ENCODE data around the gene TSPAN18.

The TSPAN18 gene

DNA sequence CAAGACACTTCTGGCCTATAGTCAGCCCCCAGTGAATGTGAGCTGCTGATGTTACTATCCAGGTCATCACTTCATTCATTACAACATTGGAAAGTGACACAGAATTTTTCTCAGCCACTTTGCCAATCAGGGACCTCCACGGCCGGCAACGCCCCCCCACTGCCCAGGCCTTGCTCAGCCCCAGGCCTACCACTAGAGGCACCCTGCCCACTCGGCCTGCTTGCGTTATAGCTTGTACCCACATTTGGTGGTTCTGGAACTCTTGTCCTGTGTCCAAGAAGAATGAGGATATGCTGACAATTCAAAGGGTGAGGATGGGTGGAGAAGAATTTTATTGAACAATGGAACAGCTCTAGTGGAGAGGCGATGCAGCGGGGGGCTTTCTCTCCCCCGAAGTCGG, 96.2 kb downstream of the TSPAN18 start:
- DNase-seq (ENCODE audit: low read depth, low spot score) = no peak

DNA sequence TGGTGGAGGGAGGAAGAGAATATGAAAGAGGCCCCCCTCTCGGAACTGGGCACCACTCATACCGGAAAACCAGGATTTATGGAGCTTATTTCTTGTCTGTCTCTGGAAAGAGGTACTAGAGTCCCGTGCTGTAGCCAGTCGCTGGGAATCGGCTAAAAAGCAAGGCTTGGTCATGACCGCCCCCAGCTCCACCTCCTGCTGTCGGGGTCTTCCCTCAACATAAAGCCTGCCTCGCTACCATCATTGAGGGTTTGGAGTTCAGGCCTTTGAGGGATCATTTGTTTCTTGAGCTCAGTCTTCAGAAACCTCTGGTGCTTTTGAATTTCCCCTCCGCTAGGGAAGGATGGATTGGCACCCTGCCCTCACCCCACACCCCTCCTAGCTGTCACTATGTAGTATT, 97.1 kb downstream of the TSPAN18 start:
- DNase-seq (ENCODE audit: low read depth, low spot score) = no peak

DNA sequence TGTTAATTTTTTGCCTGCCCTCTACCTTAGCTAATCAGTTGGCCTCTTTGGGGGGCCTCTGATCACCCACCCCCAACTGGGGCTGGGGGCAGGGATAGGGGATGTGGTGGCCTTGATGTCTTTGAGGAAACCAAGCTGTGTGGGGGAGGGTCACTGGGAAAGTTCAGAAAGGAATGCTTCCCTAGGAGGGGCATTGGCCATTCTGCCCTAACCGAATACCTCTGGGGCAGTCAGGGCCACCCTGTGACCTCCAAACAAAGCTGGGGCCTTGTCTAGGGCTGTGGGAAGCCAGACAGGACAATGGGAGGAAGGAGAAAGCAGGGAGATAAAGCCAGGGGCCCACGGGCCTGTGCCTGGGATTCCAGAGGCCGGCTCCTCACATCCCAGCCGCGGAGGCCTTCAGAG, 97.5 kb downstream of the TSPAN18 start:
- DNase-seq (ENCODE audit: low read depth, low spot score) = peak; percentile 91

DNA sequence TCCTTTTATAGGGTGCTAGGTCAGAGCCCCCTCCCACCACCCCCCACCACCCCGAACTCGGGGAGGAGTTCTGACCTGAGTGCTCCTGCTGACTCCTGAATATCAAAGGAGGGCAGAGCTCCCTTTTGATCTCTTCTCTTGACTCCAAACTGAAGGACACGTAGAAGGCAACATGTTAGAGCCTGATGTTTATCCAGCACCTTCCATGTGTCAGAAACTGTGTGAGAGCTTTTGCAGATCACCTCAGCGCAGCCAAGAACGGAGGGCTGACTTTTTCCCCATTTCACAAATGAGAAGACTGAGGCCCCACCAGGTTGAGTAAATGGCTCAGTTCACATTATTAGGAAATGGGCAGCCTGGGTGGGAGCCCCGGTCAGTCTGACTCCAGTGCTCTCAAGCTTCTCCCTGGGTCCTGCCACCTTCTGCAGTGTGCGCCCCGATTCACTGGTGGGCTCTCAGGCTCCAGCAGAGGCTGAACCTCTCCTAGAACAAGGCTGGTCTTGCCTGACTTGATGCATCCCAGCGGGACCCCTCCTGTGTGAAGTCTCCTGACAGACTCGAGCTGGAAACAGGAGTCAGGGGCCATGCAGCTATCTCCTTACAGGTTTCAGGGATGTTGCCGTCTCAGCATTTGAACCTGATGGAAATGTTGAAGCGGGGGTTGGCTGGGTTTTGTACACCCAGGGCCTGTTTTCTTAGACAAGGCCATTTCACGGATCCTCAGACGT, 98.5 kb downstream of the TSPAN18 start:
- no peak for DNase-seq (ENCODE audit: low read depth, low spot score)

DNA sequence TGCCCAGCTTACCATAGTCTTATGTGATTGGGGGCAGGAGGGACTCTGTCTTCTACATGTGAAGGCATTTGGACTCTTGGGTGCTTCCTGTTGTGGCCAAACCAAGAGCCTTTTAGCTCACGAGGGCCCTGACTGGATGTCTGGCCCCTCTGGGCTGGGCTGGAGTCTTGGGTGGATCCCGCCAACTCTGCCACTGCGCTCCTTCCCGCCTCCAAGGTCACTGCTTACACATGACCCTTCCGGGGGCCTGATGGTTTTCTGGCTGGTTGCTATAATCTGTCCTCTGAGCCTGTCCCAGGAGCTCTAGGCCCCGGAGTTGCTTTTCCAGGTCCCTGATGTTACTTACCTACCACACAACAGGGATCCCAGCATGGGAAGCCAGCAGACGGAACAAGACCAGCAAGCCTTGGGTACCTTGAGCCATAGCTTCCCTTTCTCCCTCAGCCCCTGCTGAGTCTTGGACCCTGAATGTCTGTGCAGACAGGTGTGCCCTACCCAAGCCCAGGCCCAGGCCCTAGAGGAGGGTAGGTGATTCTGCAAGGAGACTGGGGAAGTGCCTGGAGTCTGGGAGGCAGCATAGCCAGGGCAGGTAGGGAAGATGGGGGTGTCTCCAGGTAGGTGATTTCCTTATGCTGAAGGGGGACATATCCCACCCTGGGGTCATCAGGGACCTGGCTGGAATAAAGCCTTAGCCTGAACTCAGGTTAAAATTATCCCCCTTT, 100.3 kb downstream of the TSPAN18 start:
- no peak for DNase-seq (ENCODE audit: low read depth, low spot score)

DNA sequence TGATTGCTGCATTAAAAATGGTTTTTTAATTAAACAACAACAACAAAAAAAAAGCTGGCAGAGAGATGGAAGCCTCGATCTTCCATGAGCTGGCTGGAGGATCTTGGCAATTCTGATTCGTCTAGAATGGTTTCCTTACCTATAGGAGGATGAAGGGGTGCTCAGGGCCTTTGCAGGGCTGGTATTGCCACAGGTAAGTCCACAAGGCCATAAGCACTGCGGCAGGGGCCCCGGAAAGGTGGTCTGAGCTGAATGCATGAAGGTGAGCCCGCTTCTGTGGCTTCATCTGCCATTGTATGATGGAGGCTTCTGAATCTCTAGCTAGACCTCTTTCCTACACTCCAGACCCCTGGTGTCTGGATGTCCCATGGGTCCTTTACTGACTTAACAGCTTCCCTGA, 101.5 kb downstream of the TSPAN18 start:
- no peak for DNase-seq (ENCODE audit: low read depth, low spot score)

DNA sequence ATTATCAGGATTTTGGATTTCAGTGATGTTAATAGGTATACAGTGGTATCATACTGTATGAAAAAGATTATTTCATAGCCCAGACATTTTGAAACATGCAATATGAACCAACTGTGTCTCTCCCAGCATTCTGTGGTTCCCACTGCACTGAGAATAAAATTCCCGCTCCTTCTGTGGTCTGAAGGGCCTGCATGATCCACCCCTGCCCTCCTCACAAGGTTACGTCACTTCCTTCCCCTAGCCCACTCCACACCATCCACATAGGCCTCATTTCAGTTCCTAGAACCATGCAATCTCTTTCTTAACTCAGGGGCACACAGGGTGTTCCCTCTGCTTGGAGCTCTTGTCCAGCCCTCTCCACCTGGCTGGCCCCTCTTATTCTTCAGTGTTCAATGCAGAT, 103.1 kb downstream of the TSPAN18 start:
- DNase-seq (ENCODE audit: low read depth, low spot score) = no peak

DNA sequence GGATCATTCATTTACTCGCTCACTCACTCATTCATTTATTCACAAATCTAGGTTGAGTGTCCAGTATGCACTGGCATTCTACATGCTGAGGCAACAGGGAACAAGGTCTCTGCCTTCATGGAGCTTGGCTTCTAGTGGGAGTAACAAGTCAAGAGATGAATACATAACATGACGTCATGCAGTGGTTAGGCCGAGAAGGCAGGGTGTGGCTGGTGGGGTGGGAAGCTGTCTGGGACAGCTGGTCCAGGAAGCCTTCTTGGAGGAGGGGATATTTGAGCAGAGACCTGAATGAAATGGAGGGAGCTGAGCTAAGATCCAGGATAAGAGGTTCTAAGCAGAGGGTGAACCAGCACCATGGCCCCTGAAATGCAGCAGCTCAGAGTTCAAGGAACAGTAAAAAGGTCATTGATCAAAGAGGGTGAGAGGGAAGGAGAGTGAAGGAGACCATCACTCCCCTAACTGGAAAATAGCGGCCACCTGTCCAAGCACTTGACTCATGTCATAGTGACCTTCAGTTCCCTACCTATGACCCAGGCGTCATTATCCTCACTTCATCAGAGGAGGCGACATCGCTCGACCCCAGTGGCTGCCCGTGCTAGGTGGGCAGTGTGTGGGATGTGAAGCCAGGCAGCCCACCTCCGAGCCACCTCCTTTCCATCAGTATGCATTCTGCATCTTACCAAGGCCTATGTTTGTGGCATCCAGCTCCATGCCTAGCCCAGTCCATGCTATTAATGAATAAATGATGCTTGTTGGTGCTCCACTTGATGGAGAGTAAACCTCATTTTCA, 105.0 kb downstream of the TSPAN18 start:
- DNase-seq (ENCODE audit: low read depth, low spot score) = no peak

DNA sequence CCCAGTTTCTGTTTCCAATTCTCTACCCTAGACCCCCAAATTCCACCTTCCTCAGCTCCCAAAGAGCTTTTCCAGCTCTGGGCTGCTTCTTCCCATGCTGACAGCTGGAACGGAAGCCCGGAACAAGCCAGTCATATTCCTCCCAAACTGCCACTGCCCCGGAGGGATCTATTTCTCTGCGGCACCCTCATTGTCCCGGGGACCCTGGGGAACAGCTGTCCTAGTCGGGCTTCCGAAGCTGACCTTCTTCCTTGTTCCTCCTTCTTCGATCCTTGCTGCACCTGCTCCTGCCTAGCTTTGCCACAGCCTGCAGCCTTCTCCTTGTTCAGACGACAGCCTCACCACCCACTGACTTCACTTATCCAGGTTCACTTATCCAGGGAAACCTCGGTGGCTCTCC, 105.7 kb downstream of the TSPAN18 start:
- DNase-seq (ENCODE audit: low read depth, low spot score) = no peak

DNA sequence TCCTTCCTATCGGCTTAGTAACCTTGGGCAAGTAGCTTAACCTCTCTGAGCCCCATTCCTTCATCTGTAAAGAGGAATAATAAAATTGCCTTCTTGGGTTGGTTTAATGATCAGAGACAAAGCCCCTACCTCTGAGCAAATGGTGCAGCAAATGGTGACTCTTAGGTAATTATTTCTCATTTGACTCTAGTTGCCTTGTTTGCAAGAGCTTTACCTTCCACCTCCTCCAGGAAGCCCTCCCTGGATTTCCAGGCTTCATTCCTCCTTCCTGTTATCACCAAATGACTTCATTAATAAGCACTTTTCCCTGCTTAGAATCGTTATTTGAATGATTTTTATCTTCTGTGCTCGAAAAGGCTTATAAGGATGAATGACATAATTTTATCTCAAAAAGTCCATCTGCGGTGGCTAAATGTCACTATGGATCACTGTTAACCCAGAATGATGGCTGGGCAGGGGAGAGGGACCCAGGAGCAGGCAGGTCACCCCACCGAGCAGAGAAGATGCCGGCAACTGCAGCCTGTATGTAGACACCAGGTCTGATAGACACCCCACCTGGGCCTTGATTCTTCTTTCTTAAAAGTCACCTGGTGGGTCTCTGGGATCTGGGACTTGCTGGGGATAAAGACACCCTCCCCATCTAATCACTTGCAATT, 106.6 kb downstream of the TSPAN18 start:
- no peak for DNase-seq (ENCODE audit: low read depth, low spot score)

DNA sequence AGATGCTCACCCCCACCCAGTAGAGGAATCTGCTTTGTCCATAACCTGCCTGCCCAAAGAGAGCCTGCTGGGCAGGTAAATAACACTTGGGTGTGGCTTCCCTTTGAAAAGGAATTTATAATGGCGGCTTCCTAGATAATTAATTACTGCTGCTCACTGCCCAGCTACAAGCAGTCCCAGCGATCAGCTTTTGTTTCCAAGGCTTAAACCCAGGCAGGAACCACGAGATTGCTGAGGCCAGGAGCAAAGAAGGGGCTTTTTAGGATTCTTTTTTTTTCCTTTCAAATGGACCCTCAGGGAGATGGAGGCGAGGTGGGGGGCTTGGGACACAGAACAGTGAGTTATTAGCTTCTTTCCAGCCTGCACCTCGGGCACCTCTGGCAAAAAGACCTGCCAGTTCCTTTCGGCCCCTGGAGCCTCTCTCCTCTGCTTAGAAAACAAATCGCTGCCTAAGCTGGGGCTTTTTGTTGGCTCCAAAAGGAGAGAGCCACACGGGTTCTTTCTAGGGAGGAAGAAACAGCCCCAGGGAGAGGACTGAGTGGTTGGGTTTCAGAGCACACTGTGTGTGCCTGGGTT, 107.2 kb downstream of the TSPAN18 start:
- DNase-seq (ENCODE audit: low read depth, low spot score) = no peak

DNA sequence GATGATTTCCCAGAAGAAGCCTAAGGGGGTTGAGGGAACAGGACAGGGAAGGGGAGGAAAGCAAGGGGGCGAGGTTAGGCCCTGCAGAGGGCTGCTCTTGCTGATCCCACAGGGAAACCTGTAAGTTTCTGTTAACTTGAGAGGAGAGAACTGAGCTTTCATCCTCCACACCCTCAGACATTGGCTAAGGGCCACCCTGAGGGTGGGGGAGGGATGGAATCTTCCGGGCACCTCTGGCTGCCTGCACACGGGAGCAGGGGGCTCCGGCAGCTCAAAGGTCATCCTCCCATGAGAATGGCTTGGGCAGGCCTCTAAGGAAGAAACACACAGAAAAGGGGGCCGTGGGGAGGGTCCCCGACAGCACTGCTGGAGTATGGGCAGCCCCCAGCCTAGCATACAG, 108.1 kb downstream of the TSPAN18 start:
- no peak for DNase-seq (ENCODE audit: low read depth, low spot score)

DNA sequence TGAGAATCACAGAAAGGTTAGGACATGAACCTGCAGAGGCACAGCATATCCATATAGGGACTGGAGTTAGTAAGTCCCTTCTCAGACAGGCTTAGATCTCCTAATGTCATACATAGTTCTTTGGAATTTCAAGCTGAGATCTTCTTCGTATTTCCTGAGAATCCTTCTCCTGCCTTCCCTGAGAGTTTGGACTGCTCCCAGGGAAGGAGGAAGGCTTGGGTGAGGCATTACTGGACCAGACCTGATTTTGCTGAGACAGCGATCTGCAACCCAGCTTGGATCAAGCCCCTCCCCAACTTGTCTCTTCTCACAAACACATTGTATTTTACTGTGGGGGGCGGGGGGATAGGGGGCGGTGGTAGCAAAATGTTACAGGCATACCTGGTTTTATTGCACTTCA, 108.5 kb downstream of the TSPAN18 start:
- DNase-seq (ENCODE audit: low read depth, low spot score) = no peak

DNA sequence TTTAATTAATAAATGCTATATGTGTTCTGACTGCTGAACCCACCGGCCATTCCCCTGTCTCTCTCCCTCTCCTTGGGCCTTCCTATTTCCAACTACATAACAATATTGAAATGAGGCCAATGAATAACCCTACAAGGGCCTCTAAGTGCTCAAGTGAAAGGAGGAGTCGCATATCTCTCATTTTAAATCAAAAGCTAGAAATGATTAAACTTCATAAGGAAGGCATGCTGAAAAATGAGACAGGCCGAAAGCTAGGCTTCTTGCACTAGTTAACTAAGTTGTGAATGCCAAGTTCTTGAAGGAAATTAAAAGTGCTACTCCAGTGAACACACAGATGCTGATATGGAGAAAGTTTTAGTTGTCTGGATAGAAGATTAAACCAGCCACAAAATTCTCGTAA, 109.2 kb downstream of the TSPAN18 start:
- no peak for DNase-seq (ENCODE audit: low read depth, low spot score)

DNA sequence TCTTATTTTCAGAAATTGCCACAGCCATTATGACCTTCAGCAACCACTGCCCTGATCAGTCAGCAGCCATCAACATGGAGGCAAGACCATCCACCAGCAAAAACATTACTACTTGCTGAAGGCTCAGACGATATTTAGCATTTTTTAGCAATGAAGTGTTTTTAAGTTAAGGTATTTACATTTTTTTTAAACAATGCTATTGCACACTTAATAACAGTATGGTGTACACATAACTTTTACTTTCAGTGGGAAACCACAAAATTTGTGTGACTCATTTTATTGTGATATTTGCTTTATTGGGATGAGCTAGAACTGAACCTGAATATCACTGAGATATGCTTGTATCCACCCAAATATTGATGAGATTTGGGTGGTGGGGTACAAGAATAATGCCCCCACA, 110.9 kb downstream of the TSPAN18 start:
- no peak for DNase-seq (ENCODE audit: low read depth, low spot score)

DNA sequence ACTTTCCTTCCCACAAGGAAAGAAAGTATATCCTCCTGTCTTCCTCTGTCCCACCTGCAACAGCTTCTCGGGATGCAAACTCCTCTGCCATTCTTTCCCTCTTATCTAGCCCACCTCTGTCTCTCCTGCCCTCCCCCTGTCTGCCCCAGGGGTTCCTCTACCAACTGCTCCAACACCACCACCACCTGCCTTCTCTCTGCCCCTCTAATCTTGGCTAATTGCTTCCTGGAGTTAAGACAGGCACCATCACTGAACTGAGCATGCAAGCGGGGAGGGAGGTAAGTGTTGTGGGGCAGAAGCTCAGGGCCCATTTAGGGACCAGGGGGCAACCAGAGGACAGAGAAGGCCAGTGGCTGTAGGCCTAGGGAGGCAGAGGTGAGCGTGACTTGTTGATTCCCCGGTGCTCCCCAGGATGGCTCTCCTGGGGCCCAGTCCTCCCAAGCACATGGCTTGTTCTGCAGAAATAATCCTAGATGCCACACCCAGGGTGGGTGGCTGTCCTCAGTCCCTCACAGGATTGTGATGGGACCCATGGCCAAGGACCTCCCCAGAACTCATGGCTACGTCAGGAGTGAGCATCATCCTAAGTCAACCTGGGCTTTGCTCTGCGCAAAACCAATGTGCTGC, 112.8 kb downstream of the TSPAN18 start:
- DNase-seq (ENCODE audit: low read depth, low spot score) = no peak

DNA sequence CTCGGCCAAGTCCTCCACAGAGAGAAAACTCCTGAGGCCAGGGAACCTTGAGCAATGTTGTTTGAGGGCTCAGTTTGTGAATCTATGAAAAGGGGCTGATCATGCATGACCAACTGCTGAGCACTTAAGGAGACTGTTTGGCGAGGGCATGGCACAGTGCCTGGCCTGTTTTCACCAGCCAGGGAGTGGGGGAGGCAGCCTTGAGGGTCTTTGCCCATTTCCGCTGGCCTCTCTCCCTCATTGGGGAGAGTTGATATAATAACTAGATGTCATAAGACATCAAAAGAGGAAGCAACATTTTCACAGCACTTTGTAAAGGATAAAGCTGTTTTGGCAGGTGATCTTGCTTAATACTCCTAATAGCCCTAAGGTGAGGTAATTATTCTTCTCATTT, 113.3 kb downstream of the TSPAN18 start:
- DNase-seq (ENCODE audit: low read depth, low spot score) = no peak

DNA sequence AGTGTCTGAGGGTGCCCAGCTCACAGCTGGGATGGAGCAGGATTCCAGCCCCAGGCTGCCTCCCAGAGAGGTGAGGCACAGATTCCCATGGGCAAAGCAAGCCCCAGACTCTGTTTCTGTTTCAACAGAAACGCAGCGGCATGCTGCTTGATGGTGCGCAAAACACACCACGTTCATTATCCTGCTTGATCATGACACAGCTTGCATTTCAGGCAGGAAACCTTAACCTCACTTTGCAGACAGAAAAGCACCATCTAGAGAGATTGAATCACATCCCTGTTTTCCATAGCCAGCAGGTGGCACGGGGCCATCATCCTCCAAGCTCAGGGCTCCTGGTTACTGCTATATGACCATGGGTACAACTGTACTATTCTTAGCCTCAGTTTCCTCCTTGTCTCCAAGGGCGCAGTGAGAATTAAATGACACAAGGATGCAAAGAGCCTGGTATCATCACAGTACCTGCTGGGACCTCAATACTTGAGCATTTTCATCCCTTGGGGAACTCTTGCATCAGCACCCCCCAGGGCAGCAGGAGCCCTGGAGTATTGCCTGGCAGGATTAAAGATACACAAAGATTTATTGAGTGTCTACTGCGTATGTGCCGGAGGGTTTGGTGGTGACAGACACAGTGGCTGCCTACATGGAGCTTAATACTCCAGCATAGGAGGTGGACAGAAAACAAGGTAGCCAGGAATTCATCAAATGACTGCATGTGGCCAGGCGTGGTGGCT, 113.9 kb downstream of the TSPAN18 start:
- DNase-seq (ENCODE audit: low read depth, low spot score) = no peak

DNA sequence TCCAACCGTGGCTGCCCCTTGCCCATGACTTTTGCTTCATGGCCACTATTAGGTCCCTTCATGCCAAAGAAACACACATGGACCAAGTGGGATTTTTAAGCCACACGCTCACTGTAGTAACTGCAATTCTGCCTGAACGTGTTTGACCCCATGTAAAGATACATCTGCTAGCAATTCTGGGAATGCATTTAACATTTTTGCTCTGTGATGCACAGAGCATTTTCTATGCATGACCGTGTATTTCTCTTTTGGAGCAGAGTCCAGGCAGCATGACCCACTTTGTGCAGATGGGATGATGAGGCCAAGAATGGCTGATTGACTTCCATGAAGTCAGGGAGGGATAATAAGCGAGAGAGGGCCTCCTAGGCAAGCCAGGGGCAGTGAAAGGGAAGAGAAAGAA, 115.5 kb downstream of the TSPAN18 start:
- no peak for DNase-seq (ENCODE audit: low read depth, low spot score)

DNA sequence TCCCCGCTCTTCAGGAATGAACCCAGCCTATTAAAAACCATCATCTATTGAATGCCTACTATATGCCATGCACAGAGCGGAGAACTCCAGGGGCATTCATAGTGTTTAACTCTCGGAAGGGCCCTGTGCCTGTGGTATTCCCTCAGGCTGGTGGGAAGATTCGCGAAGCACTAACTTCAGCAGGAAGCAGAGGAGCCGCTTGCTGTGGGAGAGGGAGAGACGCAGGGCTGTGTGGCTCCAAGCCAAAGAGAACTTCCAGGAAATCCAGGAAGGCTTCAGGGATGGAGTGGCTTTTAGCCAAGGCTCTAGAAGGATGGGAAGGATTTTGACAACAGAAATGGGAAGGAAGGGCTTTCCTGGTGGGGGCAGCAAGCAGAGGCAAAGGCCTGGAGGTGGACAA, 120.1 kb downstream of the TSPAN18 start:
- no peak for DNase-seq (ENCODE audit: low read depth, low spot score)

DNA sequence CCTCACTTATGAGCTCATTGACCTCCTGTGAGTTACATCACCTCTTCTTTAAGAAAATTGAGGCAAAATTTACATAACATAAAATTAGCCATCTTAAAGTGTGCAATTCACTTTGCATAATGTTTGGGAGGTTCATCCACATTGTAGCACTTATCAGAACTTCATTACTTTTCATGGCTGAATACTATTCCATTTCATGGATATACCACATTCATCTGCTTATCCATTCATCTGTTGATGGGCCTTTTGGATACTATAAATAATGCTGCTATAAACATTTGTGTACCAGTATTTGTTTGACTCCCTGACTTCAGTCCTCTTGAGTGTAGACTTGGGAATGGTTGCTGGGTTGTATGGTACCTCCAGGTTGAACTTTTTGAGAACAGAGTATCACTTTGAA, 120.6 kb downstream of the TSPAN18 start:
- DNase-seq (ENCODE audit: low read depth, low spot score) = no peak
